Activated T-helper 17 cell treated with anti-CD3 and anti-CD28 coated beads, Interleukin-2, amount 50 U/mL, for 72 hours (primary cell): ENCODE measurements around the gene EGR1. TPM values are rescaled to one million over a fixed set of nuclear protein-coding genes. Genes with fewer than 3 reads are reported as not detected.

Source experiments
- ATAC-seq: fragments of 150-1000 bp; cut with Tn5 transposase; replicated peaks from 2 replicates; pipeline ENCODE4 v1.10.0; 2021; ENCODE audit warnings: mild to moderate bottlenecking, moderate library complexity
- H3K27ac Mint-ChIP-seq: one replicate; pipeline ENCODE4 v1.8.0; 2022; ENCODE audit warnings: mixed read lengths
- H3K27me3 Mint-ChIP-seq: one replicate; pipeline ENCODE4 v1.8.0; 2022; ENCODE audit warnings: mixed read lengths
- H3K36me3 Mint-ChIP-seq: one replicate; pipeline ENCODE4 v1.8.0; 2022; ENCODE audit warnings: low read depth, mild to moderate bottlenecking, mixed read lengths
- H3K4me1 Mint-ChIP-seq: one replicate; pipeline ENCODE4 v1.8.0; 2022; ENCODE audit warnings: mixed read lengths
- H3K4me3 Mint-ChIP-seq: one replicate; pipeline ENCODE4 v1.8.0; 2022; ENCODE audit warnings: mild to moderate bottlenecking, mixed read lengths
- H3K9me3 Mint-ChIP-seq: one replicate; pipeline ENCODE4 v1.8.0; 2022; ENCODE audit warnings: mixed read lengths
- total RNA-seq, 2 donors: library from RNA; stranded (reverse); gene quantifications; one replicate each; pipeline ENCODE4 v1.2.3, GENCODE V29; 2022

EGR1 gene
- total RNA-seq = 10 to 100 TPM; 14.0 to 77.6 TPM

DNA sequence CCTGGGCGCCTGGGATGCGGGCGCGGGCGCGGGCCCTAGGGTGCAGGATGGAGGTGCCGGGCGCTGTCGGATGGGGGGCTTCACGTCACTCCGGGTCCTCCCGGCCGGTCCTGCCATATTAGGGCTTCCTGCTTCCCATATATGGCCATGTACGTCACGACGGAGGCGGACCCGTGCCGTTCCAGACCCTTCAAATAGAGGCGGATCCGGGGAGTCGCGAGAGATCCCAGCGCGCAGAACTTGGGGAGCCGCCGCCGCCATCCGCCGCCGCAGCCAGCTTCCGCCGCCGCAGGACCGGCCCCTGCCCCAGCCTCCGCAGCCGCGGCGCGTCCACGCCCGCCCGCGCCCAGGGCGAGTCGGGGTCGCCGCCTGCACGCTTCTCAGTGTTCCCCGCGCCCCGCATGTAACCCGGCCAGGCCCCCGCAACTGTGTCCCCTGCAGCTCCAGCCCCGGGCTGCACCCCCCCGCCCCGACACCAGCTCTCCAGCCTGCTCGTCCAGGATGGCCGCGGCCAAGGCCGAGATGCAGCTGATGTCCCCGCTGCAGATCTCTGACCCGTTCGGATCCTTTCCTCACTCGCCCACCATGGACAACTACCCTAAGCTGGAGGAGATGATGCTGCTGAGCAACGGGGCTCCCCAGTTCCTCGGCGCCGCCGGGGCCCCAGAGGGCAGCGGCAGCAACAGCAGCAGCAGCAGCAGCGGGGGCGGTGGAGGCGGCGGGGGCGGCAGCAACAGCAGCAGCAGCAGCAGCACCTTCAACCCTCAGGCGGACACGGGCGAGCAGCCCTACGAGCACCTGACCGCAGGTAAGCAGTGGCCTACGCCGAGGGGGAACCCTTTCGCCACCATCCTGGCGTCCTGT, at the start of gene EGR1:
Gene EGR1, plus strand, starts transcription at position 219 of the 864 bp plus-strand sequence. Its CDS starts 283 bp downstream, at position 502.
- Mint-ChIP-seq H3K4me1 (peaks cover 33% of the 10 kb centered on the region), H3K27me3 (no peaks in the 10 kb centered on the region), H3K36me3 (peaks cover 42% of the 10 kb centered on the region), H3K4me3 (peak within 1 kb of the TSS; percentile 87), H3K9me3 (no peaks in the 10 kb centered on the region), H3K27ac (peak within 1 kb of the TSS; percentile 84)
- peak; percentile 66 for ATAC-seq

DNA sequence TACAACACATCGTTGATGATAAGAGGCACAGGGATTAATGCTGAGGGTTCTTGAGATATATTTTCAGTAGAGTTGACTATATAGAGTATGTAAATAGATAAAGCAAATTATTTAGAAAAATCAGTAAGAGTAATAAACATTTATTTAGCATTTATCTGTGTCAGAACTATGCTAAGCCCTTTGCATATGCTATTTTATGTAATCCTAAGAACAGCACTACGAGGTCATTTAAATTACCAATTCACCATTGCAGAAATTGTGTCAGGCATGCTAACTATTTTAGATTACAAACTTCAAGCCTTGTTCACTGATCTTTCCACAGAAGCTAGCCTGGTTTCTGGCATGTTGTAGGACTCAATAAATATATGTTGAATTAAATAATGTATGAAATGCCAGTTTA, 46.8 kb upstream of the EGR1 start:
- no peaks in the 10 kb centered on the region for H3K27me3 Mint-ChIP-seq
- H3K4me1 Mint-ChIP-seq = no peaks in the 10 kb centered on the region
- no peaks in the 10 kb centered on the region for H3K9me3 Mint-ChIP-seq
- no peak overlapping the region for H3K4me3 Mint-ChIP-seq
- H3K27ac Mint-ChIP-seq = no peak overlapping the region
- peaks cover 99% of the 10 kb centered on the region for H3K36me3 Mint-ChIP-seq
- no peak for ATAC-seq

DNA sequence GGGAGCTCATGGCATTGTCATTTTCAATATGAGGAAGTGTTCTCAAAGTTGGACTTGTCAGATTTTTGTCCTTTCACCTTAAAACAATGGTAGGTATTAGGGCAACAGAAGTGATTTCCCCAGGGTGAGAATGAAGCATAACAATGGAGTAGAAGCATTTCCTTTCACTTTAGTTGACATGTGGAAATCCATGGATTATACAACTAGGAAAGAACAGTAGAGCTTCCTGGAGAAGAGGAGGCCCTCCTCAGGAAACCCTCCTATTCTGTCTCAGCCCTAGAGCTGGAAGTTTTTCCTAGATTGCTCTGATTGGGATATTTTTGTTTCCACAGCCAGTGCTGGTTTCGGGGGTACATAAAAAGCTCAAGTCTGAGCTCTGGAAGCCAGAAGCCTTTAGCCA, 40.2 kb upstream of the EGR1 start:
- H3K27me3 Mint-ChIP-seq = no peaks in the 10 kb centered on the region
- ATAC-seq = no peak
- peaks cover 99% of the 10 kb centered on the region for H3K36me3 Mint-ChIP-seq
- no peak overlapping the region for H3K4me3 Mint-ChIP-seq
- no peaks in the 10 kb centered on the region for H3K4me1 Mint-ChIP-seq
- peak overlapping the region; percentile 15 for H3K27ac Mint-ChIP-seq
- H3K9me3 Mint-ChIP-seq = no peaks in the 10 kb centered on the region

DNA sequence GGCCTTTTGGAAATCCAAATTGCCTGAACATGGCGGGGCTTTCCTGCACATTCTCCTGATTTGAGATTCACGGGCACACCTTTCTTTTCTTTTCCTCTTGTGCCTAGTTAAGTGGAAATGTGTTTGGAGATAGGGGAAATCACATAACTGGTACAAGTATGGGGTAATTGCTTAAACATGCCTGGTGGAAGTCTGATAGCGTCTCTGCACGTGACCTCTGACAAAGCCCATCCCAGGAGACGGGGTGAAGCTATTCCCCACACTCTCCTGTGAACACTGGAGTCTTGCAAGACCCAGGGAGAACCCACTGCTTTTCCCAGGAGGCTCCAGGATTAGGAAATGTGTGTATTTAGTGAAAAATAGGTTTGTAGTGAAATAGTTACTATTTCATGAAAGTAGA, 29.3 kb upstream of the EGR1 start:
- Mint-ChIP-seq H3K9me3 (no peaks in the 10 kb centered on the region), H3K27me3 (peaks cover 4% of the 10 kb centered on the region), H3K4me3 (no peak overlapping the region), H3K27ac (no peak overlapping the region), H3K4me1 (no peaks in the 10 kb centered on the region), H3K36me3 (peaks cover 56% of the 10 kb centered on the region)
- ATAC-seq = no peak

DNA sequence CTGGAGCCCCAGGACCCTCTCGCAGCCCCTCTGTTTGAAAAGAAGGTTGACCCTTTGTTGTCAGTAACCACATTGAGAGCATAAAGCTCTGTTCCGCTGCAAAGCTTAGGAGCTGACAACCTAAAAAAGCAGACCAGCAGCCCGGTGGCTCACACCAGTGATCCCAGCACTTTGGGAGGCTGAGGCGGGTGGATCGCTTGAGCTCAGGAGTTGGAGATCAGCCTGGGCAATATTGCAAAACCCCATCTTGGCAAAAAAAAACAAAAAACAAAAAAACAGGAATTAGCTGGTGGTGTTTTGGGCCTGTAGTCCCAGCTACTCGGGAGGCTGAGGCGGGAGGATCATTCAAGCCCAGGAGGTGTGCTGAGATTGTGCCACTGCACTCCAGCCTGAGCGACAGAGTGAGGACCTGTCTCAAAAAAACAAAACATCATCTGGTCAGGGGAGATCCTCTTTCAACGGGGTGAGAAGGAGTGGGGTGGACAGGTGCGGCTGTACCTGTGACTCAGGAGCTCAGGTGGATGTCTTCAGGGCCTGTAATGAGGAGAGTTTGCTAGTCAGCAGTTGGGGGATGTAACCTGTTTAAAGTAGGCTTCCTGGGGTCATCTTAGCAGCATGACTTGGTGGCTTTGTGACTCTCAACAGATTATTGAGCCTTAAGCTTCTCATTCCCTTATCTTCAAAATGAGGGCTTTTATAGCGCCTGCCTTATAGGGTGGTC, 27.1 kb upstream of the EGR1 start:
- H3K27me3 Mint-ChIP-seq = peaks cover 4% of the 10 kb centered on the region
- no peaks in the 10 kb centered on the region for H3K4me1 Mint-ChIP-seq
- H3K4me3 Mint-ChIP-seq = peak overlapping the region; percentile 67
- ATAC-seq = no peak
- H3K9me3 Mint-ChIP-seq = no peaks in the 10 kb centered on the region
- peaks cover 34% of the 10 kb centered on the region for H3K36me3 Mint-ChIP-seq
- H3K27ac Mint-ChIP-seq = peak overlapping the region; percentile 50

DNA sequence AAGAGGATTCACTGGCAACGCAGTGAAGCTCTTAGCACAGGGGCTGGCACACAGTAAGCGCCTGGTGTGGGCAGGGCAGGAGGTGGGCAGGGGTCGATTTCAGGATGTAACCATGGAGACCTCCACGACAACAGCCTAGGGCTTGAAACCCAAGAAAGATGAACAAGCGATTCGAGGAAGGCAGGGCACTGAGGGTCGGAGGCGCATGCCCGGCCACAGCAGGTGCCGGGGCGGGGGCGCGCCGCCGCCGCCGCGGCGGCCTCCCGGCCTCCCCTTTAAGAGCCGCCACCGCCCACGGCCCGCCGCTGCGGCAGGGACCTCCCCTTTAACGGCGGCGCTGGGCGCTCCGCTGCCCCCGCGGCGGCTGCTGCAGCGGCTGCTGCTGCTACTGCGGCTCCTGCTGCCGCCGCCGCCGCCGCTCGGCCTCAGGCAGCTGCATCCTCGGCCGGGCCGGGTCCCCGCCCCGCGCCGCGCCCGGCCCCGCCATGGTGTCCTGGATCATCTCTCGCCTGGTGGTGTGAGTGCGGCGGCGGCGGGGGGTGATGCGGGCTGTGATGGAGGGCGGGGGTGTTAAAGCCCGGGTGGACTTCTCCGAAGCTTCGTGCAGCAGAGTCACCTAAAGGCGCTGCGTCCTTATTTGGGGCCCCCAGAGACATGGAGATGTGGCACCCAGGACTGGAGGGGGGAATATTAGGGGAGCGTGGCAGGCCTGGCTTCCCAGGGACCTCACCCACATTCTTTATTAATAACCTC, 26.4 kb upstream of the EGR1 start, which contains the start of gene REEP2:
Gene REEP2, plus strand, starts transcription at position 334 of the 753 bp plus-strand sequence. Its CDS starts 152 bp downstream, at position 486.
- H3K36me3 Mint-ChIP-seq = peaks cover 27% of the 10 kb centered on the region
- peak within 1 kb of the TSS; percentile 50 for H3K27ac Mint-ChIP-seq
- H3K27me3 Mint-ChIP-seq = peaks cover 4% of the 10 kb centered on the region
- H3K4me1 Mint-ChIP-seq = no peaks in the 10 kb centered on the region
- peak within 1 kb of the TSS; percentile 67 for H3K4me3 Mint-ChIP-seq
- no peaks in the 10 kb centered on the region for H3K9me3 Mint-ChIP-seq
- peak; percentile 80 for ATAC-seq

DNA sequence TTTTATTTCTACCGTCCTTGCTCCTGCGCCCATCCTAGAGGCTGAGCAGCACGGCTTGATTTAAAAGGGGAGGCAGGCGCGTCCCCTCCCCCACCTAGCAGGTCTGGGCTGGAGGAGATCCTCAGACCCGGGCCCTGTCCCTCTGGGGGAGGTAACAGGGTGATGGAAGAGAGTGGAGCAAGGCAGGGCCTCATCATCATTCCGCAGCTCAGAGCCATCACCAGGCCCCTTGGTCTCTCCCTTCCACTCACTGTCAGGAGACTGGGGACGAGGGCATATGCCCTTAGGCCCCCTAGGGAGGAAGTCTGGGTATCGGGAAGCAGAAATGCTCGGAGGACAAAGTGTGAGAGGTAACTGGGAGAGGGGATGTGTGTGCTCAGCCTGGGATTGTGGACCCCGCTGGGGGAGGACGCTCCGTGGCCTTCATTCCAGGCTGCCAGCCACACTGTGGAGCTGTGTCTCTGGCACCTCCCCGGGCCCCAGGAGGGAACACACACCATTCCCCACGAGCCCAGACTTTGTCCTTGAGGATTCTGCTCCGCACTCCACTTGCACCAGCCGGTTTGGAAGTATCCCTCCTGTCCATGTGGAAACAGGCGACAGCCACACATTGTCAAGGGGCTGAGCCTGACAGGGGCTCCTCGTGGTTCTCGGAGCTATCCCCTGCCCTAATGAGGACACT, 25.7 kb upstream of the EGR1 start:
- Mint-ChIP-seq H3K27ac (no peak overlapping the region), H3K27me3 (peaks cover 4% of the 10 kb centered on the region)

DNA sequence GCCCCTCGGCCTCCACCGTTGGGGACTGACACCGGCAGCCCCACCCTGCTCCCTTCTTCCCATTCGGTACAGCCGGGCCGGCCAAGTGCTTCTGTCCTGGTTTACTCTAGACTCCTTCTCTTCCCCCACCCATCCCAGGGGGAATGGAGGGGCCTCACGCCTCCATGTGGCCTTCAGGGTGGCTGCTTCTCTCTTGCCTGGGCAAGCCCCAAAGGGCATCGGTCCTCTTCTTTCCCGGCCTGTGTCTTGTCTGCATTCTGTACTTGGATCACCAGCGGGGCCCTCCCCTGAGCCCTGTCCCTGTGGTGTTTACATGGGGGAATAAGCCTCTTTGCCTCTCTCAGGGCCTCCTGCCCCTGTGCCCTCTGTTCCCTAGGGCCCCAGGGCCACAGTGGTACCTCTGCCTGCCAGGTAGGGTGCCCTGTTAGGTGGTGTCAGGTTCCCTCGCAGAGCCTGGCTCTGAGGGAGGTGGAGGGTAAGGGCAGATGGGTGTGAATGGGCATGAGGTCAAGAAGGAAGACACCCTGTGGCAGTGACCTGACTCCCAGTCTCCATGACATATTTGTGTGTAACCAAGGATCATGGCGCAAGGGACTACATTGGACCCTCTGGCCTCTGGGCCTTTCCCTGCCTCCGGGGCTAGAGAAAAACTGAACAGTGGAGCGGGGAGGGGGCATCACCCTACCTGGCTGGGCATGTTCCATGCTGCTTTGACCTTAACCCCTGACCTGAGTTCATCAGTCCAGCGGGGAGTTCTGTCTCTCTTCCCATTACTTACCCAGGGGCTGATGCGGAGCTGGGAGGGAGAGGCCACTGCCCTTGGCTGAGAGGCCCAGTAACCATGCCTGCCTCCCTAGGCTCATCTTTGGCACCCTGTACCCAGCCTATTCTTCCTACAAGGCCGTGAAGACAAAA, 24.9 kb upstream of the EGR1 start:
- H3K9me3 Mint-ChIP-seq = no peaks in the 10 kb centered on the region
- peaks cover 12% of the 10 kb centered on the region for H3K36me3 Mint-ChIP-seq
- peaks cover 4% of the 10 kb centered on the region for H3K27me3 Mint-ChIP-seq
- H3K27ac Mint-ChIP-seq = peak overlapping the region; percentile 39
- peak overlapping the region; percentile 67 for H3K4me3 Mint-ChIP-seq
- no peak for ATAC-seq
- H3K4me1 Mint-ChIP-seq = no peaks in the 10 kb centered on the region

More for the DNA sequence above, 25.7 kb upstream of the EGR1 start:
- H3K9me3 Mint-ChIP-seq = no peaks in the 10 kb centered on the region
- peak; percentile 9 for ATAC-seq
- peak overlapping the region; percentile 67 for H3K4me3 Mint-ChIP-seq
- H3K36me3 Mint-ChIP-seq = peaks cover 20% of the 10 kb centered on the region
- no peaks in the 10 kb centered on the region for H3K4me1 Mint-ChIP-seq

DNA sequence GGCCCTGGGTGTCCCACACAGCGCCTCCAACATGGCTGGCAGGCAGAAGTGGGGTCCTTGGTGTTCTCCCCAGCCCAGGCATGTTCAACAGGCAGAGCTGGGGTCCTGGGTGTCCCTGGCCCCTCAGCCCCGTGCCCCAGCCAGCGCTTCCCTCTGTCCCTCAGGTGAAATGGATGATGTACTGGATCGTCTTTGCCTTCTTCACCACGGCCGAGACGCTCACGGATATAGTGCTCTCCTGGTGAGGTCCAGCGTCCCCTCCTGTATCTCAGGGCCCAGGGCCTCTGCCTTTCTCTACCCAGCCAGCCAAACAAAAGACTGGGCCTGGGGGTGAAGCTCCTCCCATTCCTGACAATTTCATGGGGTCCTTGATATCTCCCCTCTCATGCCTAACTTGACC, 24.1 kb upstream of the EGR1 start:
- Mint-ChIP-seq H3K27me3 (peaks cover 4% of the 10 kb centered on the region), H3K9me3 (no peaks in the 10 kb centered on the region), H3K4me3 (no peak overlapping the region), H3K4me1 (no peaks in the 10 kb centered on the region), H3K27ac (no peak overlapping the region), H3K36me3 (peaks cover 4% of the 10 kb centered on the region)
- no peak for ATAC-seq

DNA sequence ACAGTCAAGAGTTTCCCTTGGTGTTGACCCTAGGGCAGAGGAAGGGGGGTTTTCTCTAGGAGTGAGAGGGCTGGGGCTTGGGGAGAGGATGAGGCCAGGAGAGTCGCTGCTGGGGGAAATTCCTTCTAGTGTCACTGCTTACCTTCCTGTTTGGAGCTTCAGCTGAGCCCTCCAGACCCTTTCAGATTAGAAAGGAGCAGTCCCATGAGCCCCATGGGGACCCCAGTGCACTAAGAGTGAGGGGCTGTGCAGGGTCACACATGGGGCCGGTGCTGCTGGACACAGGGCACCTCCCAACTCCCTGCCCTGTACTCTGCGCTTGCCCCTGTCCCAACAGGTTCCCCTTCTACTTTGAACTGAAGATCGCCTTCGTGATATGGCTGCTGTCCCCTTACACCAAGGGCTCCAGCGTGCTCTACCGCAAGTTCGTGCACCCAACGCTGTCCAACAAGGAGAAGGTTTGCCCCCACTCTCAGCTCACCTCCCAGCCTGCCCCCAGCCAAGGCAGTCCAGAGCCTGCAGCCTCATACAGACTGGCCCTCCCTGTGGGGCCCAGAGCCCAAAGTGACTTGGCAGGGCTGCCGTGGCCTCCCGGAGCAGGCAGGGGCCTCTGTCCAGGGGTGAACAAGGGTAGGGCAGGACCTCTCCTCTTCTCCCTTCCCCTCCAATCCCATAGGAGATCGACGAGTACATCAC, 21.1 kb upstream of the EGR1 start:
- no peak for ATAC-seq
- Mint-ChIP-seq H3K4me1 (no peaks in the 10 kb centered on the region), H3K27me3 (peaks cover 4% of the 10 kb centered on the region), H3K36me3 (no peaks in the 10 kb centered on the region), H3K4me3 (no peak overlapping the region), H3K9me3 (no peaks in the 10 kb centered on the region), H3K27ac (no peak overlapping the region)

DNA sequence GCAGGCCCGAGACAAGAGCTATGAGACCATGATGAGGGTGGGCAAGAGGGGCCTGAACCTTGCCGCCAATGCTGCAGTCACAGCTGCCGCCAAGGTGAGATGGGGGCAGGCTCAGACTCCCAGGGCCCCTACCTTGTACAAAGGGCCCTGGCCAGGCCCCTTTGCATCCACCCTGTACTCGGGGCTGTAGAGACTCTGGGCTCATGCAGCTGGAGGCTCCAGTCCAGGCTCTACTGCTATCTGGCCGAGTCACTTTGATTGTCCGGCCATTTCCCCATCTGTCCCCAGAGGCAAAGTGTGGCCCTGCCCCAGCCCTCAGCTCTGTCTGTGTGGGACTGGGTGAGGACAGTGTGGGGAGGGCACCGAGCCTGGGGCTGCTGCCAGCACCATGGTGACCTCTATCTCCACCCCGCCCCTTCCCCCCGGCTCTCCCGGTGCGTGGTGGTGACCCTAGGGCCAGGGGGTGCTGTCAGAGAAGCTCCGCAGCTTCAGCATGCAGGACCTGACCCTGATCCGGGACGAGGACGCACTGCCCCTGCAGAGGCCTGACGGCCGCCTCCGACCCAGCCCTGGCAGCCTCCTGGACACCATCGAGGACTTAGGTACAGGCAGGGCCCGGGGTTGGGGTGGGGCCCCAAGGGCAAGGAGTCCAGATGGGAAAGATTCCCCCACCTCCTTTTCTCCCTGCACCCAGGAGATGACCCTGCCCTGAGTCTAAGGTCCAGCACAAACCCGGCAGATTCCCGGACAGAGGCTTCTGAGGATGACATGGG, 20.3 kb upstream of the EGR1 start:
- Mint-ChIP-seq H3K27ac (no peak overlapping the region), H3K36me3 (no peaks in the 10 kb centered on the region)
- ATAC-seq = no peak

DNA sequence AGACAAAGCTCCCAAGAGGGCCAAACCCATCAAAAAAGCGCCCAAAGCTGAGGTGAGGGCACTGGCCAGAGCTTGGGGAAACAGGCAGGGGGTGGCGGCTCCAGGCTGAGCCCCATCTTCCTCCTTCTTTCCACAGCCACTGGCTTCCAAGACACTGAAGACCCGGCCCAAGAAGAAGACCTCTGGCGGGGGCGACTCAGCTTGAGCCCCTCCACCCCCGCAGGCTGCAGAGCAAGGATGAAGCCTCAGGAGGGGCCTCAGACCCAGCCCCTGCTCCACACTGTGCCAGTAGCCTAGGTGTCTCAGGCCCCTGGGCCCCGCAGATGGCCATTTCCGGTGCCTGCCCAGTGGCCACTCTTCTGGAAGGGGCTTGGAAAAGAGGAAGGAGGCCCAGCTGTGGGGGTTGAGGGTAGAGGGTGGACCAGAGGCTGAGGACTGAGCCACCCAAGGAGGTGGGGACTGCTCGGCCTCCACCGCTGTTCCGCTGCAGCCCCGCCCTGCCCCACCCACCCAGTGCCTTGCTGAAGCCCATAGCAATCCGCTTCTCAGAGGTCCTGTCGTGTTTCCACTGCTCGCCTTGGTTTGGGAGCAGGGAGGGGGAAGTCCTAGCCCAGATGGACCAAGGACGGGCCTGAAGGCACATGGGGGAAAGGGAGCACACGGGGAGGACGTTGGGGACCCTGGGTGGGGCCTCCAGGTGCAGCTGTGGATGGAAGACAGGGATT, 19.6 kb upstream of the EGR1 start:
- no peak overlapping the region for H3K4me3 Mint-ChIP-seq

More for the DNA sequence above, 20.3 kb upstream of the EGR1 start:
- Mint-ChIP-seq H3K9me3 (no peaks in the 10 kb centered on the region), H3K4me1 (no peaks in the 10 kb centered on the region), H3K27me3 (peaks cover 4% of the 10 kb centered on the region), H3K4me3 (no peak overlapping the region)

More for the DNA sequence above, 19.6 kb upstream of the EGR1 start:
- no peak overlapping the region for H3K27ac Mint-ChIP-seq
- H3K9me3 Mint-ChIP-seq = no peaks in the 10 kb centered on the region
- no peaks in the 10 kb centered on the region for H3K27me3 Mint-ChIP-seq
- ATAC-seq = no peak
- no peaks in the 10 kb centered on the region for H3K36me3 Mint-ChIP-seq
- H3K4me1 Mint-ChIP-seq = no peaks in the 10 kb centered on the region
